ENCODE results near the gene ANKRD39. TPM values are rescaled to one million over a fixed set of nuclear protein-coding genes. Genes with fewer than 3 reads are reported as not detected.

The ANKRD39 gene
- total RNA-seq, 1 donor: 5.1 TPM

DNA sequence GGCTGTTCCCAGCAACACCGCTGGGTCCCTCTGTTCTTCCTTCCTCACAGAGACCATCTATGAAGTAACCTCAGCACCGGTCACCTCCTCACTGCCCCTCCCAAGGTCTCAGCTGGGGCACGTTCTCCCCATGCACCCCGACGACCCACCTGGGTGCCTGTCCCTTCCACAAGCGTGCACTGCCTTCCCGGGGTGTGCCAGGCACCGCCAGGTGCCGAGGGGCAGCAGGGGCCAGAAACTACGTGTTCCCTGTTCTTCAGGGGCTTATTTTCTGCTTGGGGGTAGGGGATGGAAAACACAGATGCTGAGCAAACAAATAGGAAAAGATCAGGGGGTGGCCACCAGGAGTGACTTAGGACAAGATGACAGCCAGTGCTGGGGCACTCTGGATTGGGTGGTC lies 42.4 kb upstream of the ANKRD39 start:
- H3K27me3 ChIP-seq (ENCODE audit: insufficient read depth, low read length): no peaks in the 10 kb centered on the region
- TF ChIP-seq, protein P1, sequence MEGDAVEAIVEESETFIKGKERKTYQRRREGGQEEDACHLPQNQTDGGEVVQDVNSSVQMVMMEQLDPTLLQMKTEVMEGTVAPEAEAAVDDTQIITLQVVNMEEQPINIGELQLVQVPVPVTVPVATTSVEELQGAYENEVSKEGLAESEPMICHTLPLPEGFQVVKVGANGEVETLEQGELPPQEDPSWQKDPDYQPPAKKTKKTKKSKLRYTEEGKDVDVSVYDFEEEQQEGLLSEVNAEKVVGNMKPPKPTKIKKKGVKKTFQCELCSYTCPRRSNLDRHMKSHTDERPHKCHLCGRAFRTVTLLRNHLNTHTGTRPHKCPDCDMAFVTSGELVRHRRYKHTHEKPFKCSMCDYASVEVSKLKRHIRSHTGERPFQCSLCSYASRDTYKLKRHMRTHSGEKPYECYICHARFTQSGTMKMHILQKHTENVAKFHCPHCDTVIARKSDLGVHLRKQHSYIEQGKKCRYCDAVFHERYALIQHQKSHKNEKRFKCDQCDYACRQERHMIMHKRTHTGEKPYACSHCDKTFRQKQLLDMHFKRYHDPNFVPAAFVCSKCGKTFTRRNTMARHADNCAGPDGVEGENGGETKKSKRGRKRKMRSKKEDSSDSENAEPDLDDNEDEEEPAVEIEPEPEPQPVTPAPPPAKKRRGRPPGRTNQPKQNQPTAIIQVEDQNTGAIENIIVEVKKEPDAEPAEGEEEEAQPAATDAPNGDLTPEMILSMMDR (IDR thresholded peaks at IDR 0.05; ENCODE audit: extremely low read depth, low read depth, low read length): no peak
- H3K4me1 ChIP-seq (ENCODE audit: insufficient read depth, low read length): peaks cover 7% of the 10 kb centered on the region
- H3K4me3 ChIP-seq (ENCODE audit: insufficient read depth, low read length): no peak overlapping the region
- H3K79me2 ChIP-seq (ENCODE audit: insufficient read depth, low read length): no peaks in the 10 kb centered on the region
- H3K4me2 ChIP-seq (ENCODE audit: insufficient read depth, low read length): no peak overlapping the region
- H3K36me3 ChIP-seq (ENCODE audit: insufficient read depth, low read length): no peaks in the 10 kb centered on the region
- no peak overlapping the region for H3K27ac ChIP-seq (ENCODE audit: low read depth, low read length)
- H4K20me1 ChIP-seq (ENCODE audit: insufficient read depth, low read length): no peaks in the 10 kb centered on the region
- H3K9me3 ChIP-seq (ENCODE audit: low read depth, low read length): no peaks in the 10 kb centered on the region
- no peak overlapping the region for H2AFZ ChIP-seq (ENCODE audit: low read length)
- DNase-seq (ENCODE audit: insufficient read length, low spot score, missing footprints): peak; percentile 51

DNA sequence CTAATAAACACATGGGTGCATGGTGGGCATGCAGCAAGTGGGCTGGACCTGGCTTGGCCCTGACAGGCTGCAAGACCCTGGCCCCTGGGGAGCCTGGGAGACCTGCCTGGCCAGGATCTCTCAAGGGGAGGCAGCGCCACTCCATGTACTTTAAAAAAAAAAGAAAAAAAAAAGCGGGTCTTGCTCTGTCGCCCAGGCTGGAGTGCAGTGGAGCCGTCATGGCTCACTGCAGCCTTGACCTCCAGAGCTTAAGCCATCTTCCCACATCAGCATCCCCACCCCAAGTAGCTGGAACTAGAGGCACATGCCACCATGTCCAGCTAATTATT lies 41.6 kb upstream of the ANKRD39 start:
- no peak overlapping the region for H2AFZ ChIP-seq (ENCODE audit: low read length)
- TF ChIP-seq, protein P1 (IDR thresholded peaks at IDR 0.05; ENCODE audit: extremely low read depth, low read depth, low read length): no peak

DNA sequence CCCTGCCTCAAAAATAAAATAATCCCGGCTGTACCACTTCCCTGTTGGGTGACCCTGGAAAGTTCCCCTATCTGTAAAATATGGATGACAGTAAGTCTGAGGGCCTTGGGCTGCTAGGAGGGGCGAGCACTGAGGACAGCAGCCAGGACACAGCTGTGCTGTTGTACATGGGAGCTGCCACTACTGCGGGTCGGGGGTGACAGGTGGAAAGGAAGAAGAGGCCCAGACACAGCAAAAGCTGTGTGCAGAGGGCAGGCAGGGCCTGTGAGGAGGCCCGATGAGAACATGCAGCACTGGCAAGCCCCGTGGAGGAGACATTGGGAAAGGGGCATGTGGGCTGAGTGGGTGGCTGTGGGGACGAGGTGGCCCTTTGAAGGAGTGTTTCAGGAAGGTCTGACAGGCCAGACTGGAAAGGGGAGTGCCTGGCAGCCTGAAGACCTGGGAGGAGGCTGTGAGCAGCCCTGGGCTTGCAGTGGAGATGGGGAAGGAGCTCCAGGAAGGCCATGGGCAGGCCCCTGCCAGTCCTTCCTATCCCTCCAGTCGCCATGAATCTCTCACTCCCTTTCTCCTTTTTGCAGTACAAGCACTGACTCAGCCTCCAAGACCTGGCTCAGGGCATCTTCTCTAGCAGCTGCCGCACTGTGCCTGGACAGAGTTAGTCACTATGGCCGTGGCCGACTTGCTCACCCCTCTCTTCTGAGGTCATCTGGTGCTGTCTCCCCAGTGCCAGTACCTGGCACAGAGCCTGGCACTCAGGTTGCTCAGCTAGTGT lies 41.0 kb upstream of the ANKRD39 start:
- peak; percentile 97 for DNase-seq (ENCODE audit: insufficient read length, low spot score, missing footprints)
- Histone ChIP-seq H3K36me3 (ENCODE audit: insufficient read depth, low read length) (no peaks in the 10 kb centered on the region), H3K27me3 (ENCODE audit: insufficient read depth, low read length) (no peaks in the 10 kb centered on the region), H3K27ac (ENCODE audit: low read depth, low read length) (no peak overlapping the region), H3K79me2 (ENCODE audit: insufficient read depth, low read length) (no peaks in the 10 kb centered on the region), H3K4me2 (ENCODE audit: insufficient read depth, low read length) (no peak overlapping the region), H2AFZ (ENCODE audit: low read length) (peak overlapping the region; percentile 5), H3K4me1 (ENCODE audit: insufficient read depth, low read length) (peaks cover 7% of the 10 kb centered on the region), H3K9me3 (ENCODE audit: low read depth, low read length) (no peaks in the 10 kb centered on the region), H4K20me1 (ENCODE audit: insufficient read depth, low read length) (no peaks in the 10 kb centered on the region), H3K4me3 (ENCODE audit: insufficient read depth, low read length) (no peak overlapping the region)
- TF ChIP-seq, protein P1 (IDR thresholded peaks at IDR 0.05; ENCODE audit: extremely low read depth, low read depth, low read length): no peak

More for the DNA sequence above, 41.6 kb upstream of the ANKRD39 start:
- DNase-seq (ENCODE audit: insufficient read length, low spot score, missing footprints): no peak
- Histone ChIP-seq H3K4me2 (ENCODE audit: insufficient read depth, low read length) (no peak overlapping the region), H3K4me3 (ENCODE audit: insufficient read depth, low read length) (no peak overlapping the region), H3K79me2 (ENCODE audit: insufficient read depth, low read length) (no peaks in the 10 kb centered on the region), H3K36me3 (ENCODE audit: insufficient read depth, low read length) (no peaks in the 10 kb centered on the region), H3K27ac (ENCODE audit: low read depth, low read length) (no peak overlapping the region), H3K4me1 (ENCODE audit: insufficient read depth, low read length) (peaks cover 7% of the 10 kb centered on the region), H3K9me3 (ENCODE audit: low read depth, low read length) (no peaks in the 10 kb centered on the region), H3K27me3 (ENCODE audit: insufficient read depth, low read length) (no peaks in the 10 kb centered on the region), H4K20me1 (ENCODE audit: insufficient read depth, low read length) (no peaks in the 10 kb centered on the region)

DNA sequence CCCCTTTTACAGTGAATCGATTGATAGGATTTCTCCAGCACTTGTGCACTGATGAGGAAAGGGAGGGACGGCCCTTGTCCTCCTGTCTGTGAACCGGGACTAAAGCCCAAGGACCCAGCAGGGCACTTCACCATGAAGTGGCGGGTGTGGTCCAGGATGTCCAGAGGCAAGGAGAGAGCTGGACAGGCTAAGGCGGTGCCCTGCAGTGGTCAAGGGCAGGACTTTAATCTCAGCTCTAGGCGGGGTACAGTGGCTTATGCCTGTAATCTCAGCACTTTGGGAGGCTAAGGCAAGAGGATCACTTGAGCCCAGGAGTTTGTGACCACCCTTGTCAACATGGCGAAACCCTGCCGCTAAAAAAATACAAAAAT lies 40.3 kb upstream of the ANKRD39 start:
- TF ChIP-seq, protein P1 (IDR thresholded peaks at IDR 0.05; ENCODE audit: extremely low read depth, low read depth, low read length): no peak
- H4K20me1 ChIP-seq (ENCODE audit: insufficient read depth, low read length): no peaks in the 10 kb centered on the region
- no peaks in the 10 kb centered on the region for H3K36me3 ChIP-seq (ENCODE audit: insufficient read depth, low read length)
- no peak overlapping the region for H3K27ac ChIP-seq (ENCODE audit: low read depth, low read length)
- H3K9me3 ChIP-seq (ENCODE audit: low read depth, low read length): no peaks in the 10 kb centered on the region
- no peaks in the 10 kb centered on the region for H3K27me3 ChIP-seq (ENCODE audit: insufficient read depth, low read length)
- no peak overlapping the region for H3K4me2 ChIP-seq (ENCODE audit: insufficient read depth, low read length)
- peaks cover 7% of the 10 kb centered on the region for H3K4me1 ChIP-seq (ENCODE audit: insufficient read depth, low read length)
- peak; percentile 54 for DNase-seq (ENCODE audit: insufficient read length, low spot score, missing footprints)
- H3K79me2 ChIP-seq (ENCODE audit: insufficient read depth, low read length): no peaks in the 10 kb centered on the region
- no peak overlapping the region for H2AFZ ChIP-seq (ENCODE audit: low read length)
- H3K4me3 ChIP-seq (ENCODE audit: insufficient read depth, low read length): no peak overlapping the region

All from osteoblast (primary cell).